GM18907 (cell line): ENCODE measurements around the gene RHEX.
"Not testable (repeated sequence)": the region's sequence is repeated elsewhere in the genome, so short reads cannot be mapped to it uniquely, and the experiment has no call there.

Experiments used
- ATAC-seq: cut with Tn5 transposase; IDR thresholded peaks from one replicate; pipeline ENCODE4 v1.9.1; 2021; ENCODE audit warnings: mild to moderate bottlenecking, moderate library complexity; ENCODE audit not compliant: unreplicated experiment

The RHEX gene

GRCh38 chr1:206052919-206053610 lies at the start of gene RHEX:
Gene RHEX (plus strand): TSS chr1:206053173. CDS start chr1:206097829, 44,656 bp downstream.
- not testable (repeated sequence) for ATAC-seq

- no peak for ATAC-seq
Observed at GRCh38 chr1:206003854-206004800, 48.8 kb upstream of the RHEX start.

GRCh38 chr1:206004826-206005225 lies 48.1 kb upstream of the RHEX start:
- no peak for ATAC-seq

GRCh38 chr1:206005234-206005633 lies 47.7 kb upstream of the RHEX start:
- no peak for ATAC-seq

- ATAC-seq = no peak
Observed at GRCh38 chr1:206005778-206006180, 47.2 kb upstream of the RHEX start.

GRCh38 chr1:206006946-206007345 lies 46.0 kb upstream of the RHEX start:
- ATAC-seq = no peak

GRCh38 chr1:206010060-206010459 lies 42.9 kb upstream of the RHEX start:
- ATAC-seq = no peak

- no peak for ATAC-seq
Observed at GRCh38 chr1:206011057-206011456, 41.9 kb upstream of the RHEX start.

- ATAC-seq = peak; percentile 96
Observed at GRCh38 chr1:206012086-206012859, 40.7 kb upstream of the RHEX start.

- no peak for ATAC-seq
Observed at GRCh38 chr1:206013026-206013795, 39.8 kb upstream of the RHEX start.

GRCh38 chr1:206014601-206015000 lies 38.4 kb upstream of the RHEX start:
- no peak for ATAC-seq

GRCh38 chr1:206015071-206015470 lies 37.9 kb upstream of the RHEX start:
- no peak for ATAC-seq

- ATAC-seq = no peak
Observed at GRCh38 chr1:206020393-206021007, 32.5 kb upstream of the RHEX start.

- no peak for ATAC-seq
Observed at GRCh38 chr1:206021008-206021625, 31.9 kb upstream of the RHEX start.

- ATAC-seq = no peak
Observed at GRCh38 chr1:206021626-206022365, 31.2 kb upstream of the RHEX start.

- no peak for ATAC-seq
Observed at GRCh38 chr1:206022766-206023165, 30.2 kb upstream of the RHEX start.

GRCh38 chr1:206023695-206024094 lies 29.3 kb upstream of the RHEX start, which contains the start of gene CTSE:
Gene CTSE (minus strand): TSS chr1:206023895. CDS start chr1:206023791, 104 bp downstream.
- no peak for ATAC-seq

- no peak for ATAC-seq
Observed at GRCh38 chr1:206025283-206025820, 27.6 kb upstream of the RHEX start.
